HG03135 (cell line): ENCODE measurements around the gene JMJD7.

Experiments used
- ATAC-seq: cut with Tn5 transposase; IDR thresholded peaks from one replicate; pipeline ENCODE4 v1.9.1; 2021; ENCODE audit warnings: mild to moderate bottlenecking, moderate library complexity; ENCODE audit not compliant: unreplicated experiment

Gene JMJD7

GRCh38 chr15:41827880-41828806 lies at the start of gene JMJD7:
JMJD7 (plus strand) TSS chr15:41828092; CDS start chr15:41828125, 33 bp downstream.
- peak; percentile 55 for ATAC-seq

- ATAC-seq: no peak
These were observed 49.4 kb upstream of the JMJD7 start for GRCh38 chr15:41778521-41778920.

GRCh38 chr15:41779662-41780157 lies 48.2 kb upstream of the JMJD7 start:
- ATAC-seq: no peak

GRCh38 chr15:41780266-41780665 lies 47.6 kb upstream of the JMJD7 start:
- no peak for ATAC-seq

GRCh38 chr15:41780727-41781126 lies 47.2 kb upstream of the JMJD7 start:
- no peak for ATAC-seq

- ATAC-seq: no peak
These were observed 45.3 kb upstream of the JMJD7 start for GRCh38 chr15:41782371-41783282.

- no peak for ATAC-seq
These were observed 44.6 kb upstream of the JMJD7 start for GRCh38 chr15:41783296-41783695.

- ATAC-seq: no peak
These were observed 39.6 kb upstream of the JMJD7 start for GRCh38 chr15:41788262-41788661.

GRCh38 chr15:41789236-41789635 lies 38.7 kb upstream of the JMJD7 start:
- ATAC-seq: no peak

- no peak for ATAC-seq
These were observed 38.2 kb upstream of the JMJD7 start for GRCh38 chr15:41789662-41790061.

- ATAC-seq: no peak
These were observed 37.7 kb upstream of the JMJD7 start for GRCh38 chr15:41790169-41790568.

- no peak for ATAC-seq
These were observed 36.9 kb upstream of the JMJD7 start for GRCh38 chr15:41790756-41791546.

GRCh38 chr15:41791547-41791937 lies 36.4 kb upstream of the JMJD7 start:
- ATAC-seq: no peak

GRCh38 chr15:41792000-41792637 lies 35.8 kb upstream of the JMJD7 start:
- no peak for ATAC-seq

- ATAC-seq: no peak
These were observed 33.8 kb upstream of the JMJD7 start for GRCh38 chr15:41794081-41794480.

- no peak for ATAC-seq
These were observed 31.7 kb upstream of the JMJD7 start for GRCh38 chr15:41795996-41796856.

- no peak for ATAC-seq
These were observed 30.5 kb upstream of the JMJD7 start for GRCh38 chr15:41797201-41797944.
